Cardiac muscle cell (in vitro differentiated cells and primary cell): ENCODE data around the gene ZNF189. TPM values are rescaled to one million over a fixed set of nuclear protein-coding genes. Genes with fewer than 3 reads are reported as not detected.

Source experiments
- DNase-seq, 2 donors: peaks; one replicate each; pipeline versions ENCODE4 v3.0.0 to v3.0.0-alpha.2; 2010 to 2017; ENCODE audit warnings: low read depth in 1 of 2, low spot score in 1 of 2
- H3K27ac ChIP-seq: fragments of 200-600 bp; sonication (generic); 2 replicates; pipeline ENCODE4 v1.5.1; 2016
- H3K27me3 ChIP-seq: fragments of 200-600 bp; sonication (generic); 2 replicates; pipeline ENCODE4 v1.6.0; 2016; ENCODE audit warnings: control low read depth
- H3K36me3 ChIP-seq: fragments of 200-600 bp; sonication (generic); 2 replicates; pipeline ENCODE4 v1.5.1; 2016; ENCODE audit warnings: control low read depth
- H3K4me1 ChIP-seq: fragments of 200-600 bp; sonication (generic); 2 replicates; pipeline ENCODE4 v1.8.1; 2017; ENCODE audit warnings: low read depth, mild to moderate bottlenecking, mixed run types
- H3K4me3 ChIP-seq: fragments of 200-600 bp; sonication (generic); 2 replicates; pipeline ENCODE4 v1.5.1; 2016; ENCODE audit warnings: mild to moderate bottlenecking
- H3K9me3 ChIP-seq: fragments of 200-600 bp; sonication (generic); 2 replicates; pipeline ENCODE4 v1.5.1; 2017; ENCODE audit warnings: low read depth, mild to moderate bottlenecking, control low read depth
- CTCF ChIP-seq: IDR thresholded peaks from 2 replicates; pipeline ENCODE4 v1.5.1; 2012; ENCODE audit warnings: low read depth, mild to moderate bottlenecking, low read length
- polyA plus RNA-seq: library from polyadenylated mRNA; unstranded; fragments of >200 nt; fragmentation: Nextera tagmentation; extraction: Ambion mirVana; gene quantifications from 2 replicates; pipeline ENCODE4 v1.2.1, GENCODE V29; 2016
- total RNA-seq: library from RNA; depleted of rRNA; stranded (reverse); fragments of >200 nt; gene quantifications from 2 replicates; pipeline ENCODE4 v1.2.3, GENCODE V29; 2016

ZNF189 gene
- total and polyA plus RNA-seq, 2 experiments from 2014 or later: 5.8 to 20.3 TPM

GRCh38 chr9:101432171-101432570, 33.5 kb downstream of the ZNF189 start:
- Histone ChIP-seq H3K27ac (no peak overlapping the region), H3K9me3 (no peaks in the 10 kb centered on the region), H3K27me3 (no peaks in the 10 kb centered on the region), H3K4me1 (no peaks in the 10 kb centered on the region), H3K36me3 (no peaks in the 10 kb centered on the region), H3K4me3 (no peak overlapping the region)
- no peak for TF ChIP-seq CTCF
- no peak for DNase-seq

GRCh38 chr9:101432740-101433139, 34.1 kb downstream of the ZNF189 start:
- H3K4me1 ChIP-seq: no peaks in the 10 kb centered on the region
- DNase-seq: no peak
- H3K27ac ChIP-seq: no peak overlapping the region
- H3K4me3 ChIP-seq: no peak overlapping the region
- TF ChIP-seq CTCF: no peak
- no peaks in the 10 kb centered on the region for H3K9me3 ChIP-seq
- H3K36me3 ChIP-seq: no peaks in the 10 kb centered on the region
- no peaks in the 10 kb centered on the region for H3K27me3 ChIP-seq

- no peak for TF ChIP-seq CTCF
- no peaks in the 10 kb centered on the region for H3K27me3 ChIP-seq
- no peak for DNase-seq
Observed at GRCh38 chr9:101433229-101433628, 34.6 kb downstream of the ZNF189 start.

GRCh38 chr9:101434998-101435397, 36.3 kb downstream of the ZNF189 start:
- no peak for TF ChIP-seq CTCF
- Histone ChIP-seq H3K9me3 (no peaks in the 10 kb centered on the region), H3K36me3 (no peaks in the 10 kb centered on the region), H3K27me3 (no peaks in the 10 kb centered on the region), H3K27ac (no peak overlapping the region), H3K4me1 (no peaks in the 10 kb centered on the region), H3K4me3 (no peak overlapping the region)
- DNase-seq: no peak

More at GRCh38 chr9:101433229-101433628, 34.6 kb downstream of the ZNF189 start:
- no peaks in the 10 kb centered on the region for H3K36me3 ChIP-seq
- H3K4me3 ChIP-seq: no peak overlapping the region
- no peaks in the 10 kb centered on the region for H3K4me1 ChIP-seq
- no peak overlapping the region for H3K27ac ChIP-seq
- H3K9me3 ChIP-seq: no peaks in the 10 kb centered on the region

- Histone ChIP-seq H3K27ac (no peak within 1 kb of the TSS), H3K9me3 (no peaks in the 10 kb centered on the region), H3K4me3 (no peak within 1 kb of the TSS), H3K4me1 (no peaks in the 10 kb centered on the region), H3K27me3 (no peaks in the 10 kb centered on the region), H3K36me3 (no peaks in the 10 kb centered on the region)
- DNase-seq: no peak
- TF ChIP-seq CTCF: no peak
Observed at GRCh38 chr9:101435601-101436079, 37.0 kb downstream of the ZNF189 start, which contains the start of gene ALDOB. ALDOB (minus strand) TSS chr9:101435774; CDS start chr9:101430887, 4,887 bp downstream.
